Endothelial cell of umbilical vein (primary cell): ENCODE data around the gene ATG101. TPM values are rescaled to one million over a fixed set of nuclear protein-coding genes. Genes with fewer than 3 reads are reported as not detected.

Experiments used
- BruUV-seq: library from RNA; stranded (reverse); fragments of 400-500 nt; replicated peaks from 2 replicates; lab custom pipeline; 2021; lab: Mats Ljungman, UMichigan
- CTCF ChIA-PET: fragments of 300-600, 350-600 bp; sonication (Branson Sonifier 250); formaldehyde crosslinking; loops from one replicate; lab custom pipeline; 2021; ENCODE audit warnings: antibody characterized with exemption, inconsistent platforms; lab: Charles Lee
- POLR2A ChIA-PET: fragments of 300-600, 350-600 bp; sonication (Branson Sonifier 250); formaldehyde crosslinking; loops from one replicate; lab custom pipeline; 2021; ENCODE audit warnings: antibody characterized with exemption, inconsistent platforms; lab: Charles Lee
- DNase-seq: peaks from one replicate; pipeline ENCODE4 v3.0.0-alpha.2; 2011; ENCODE audit warnings: low read depth, low spot score
- FAIRE-seq: peaks from 2 replicates; lab custom pipeline; 2011; peaks lifted over from hg19 to GRCh38; lab: Jason Lieb, UNC
- H2AFZ ChIP-seq: 2 replicates; pipeline ENCODE4 v1.6.0; 2012; ENCODE audit warnings: low read depth, low read length, control low read depth, inconsistent platforms
- H3K27ac ChIP-seq: 2 replicates; pipeline ENCODE4 v1.5.1; 2011; ENCODE audit warnings: low read depth, mild to moderate bottlenecking, control low read depth, low read length, moderate library complexity; ENCODE audit not compliant: insufficient read depth
- H3K27me3 ChIP-seq, 2 experiments: 2 replicates each; pipeline versions ENCODE4 v1.6.0 to v1.6.1; 2011; ENCODE audit warnings: low read length in 2 of 2, mixed read lengths in 1 of 2; ENCODE audit not compliant: control insufficient read depth in 2 of 2, insufficient read depth in 2 of 2
- H3K36me3 ChIP-seq, 2 experiments: 2 replicates in 1 of 2; 3 replicates in 1 of 2; pipeline ENCODE4 v1.5.1; 2011; ENCODE audit warnings: low read length in 2 of 2, mild to moderate bottlenecking in 1 of 2, moderate library complexity in 1 of 2; ENCODE audit not compliant: control insufficient read depth in 2 of 2, insufficient read depth in 2 of 2; ENCODE audit errors: extremely low read depth in 1 of 2
- H3K4me1 ChIP-seq: 3 replicates; pipeline ENCODE4 v1.5.1; 2011; ENCODE audit warnings: mild to moderate bottlenecking, low read length; ENCODE audit not compliant: control insufficient read depth, insufficient read depth; ENCODE audit errors: extremely low read depth
- H3K4me2 ChIP-seq: 2 replicates; pipeline ENCODE4 v1.6.1; 2011; ENCODE audit warnings: low read length, control low read depth, mixed read lengths; ENCODE audit not compliant: insufficient read depth
- H3K4me3 ChIP-seq, 3 experiments: fragments of 200-600 bp in 1 of 3; sonication (generic), shearing (Covaris generic) in 1 of 3; replicated peaks in 1 of 3; 2 replicates each; pipeline ENCODE4 v1.5.1; 2011 to 2016; ENCODE audit warnings: control low read depth in 3 of 3, low read length in 3 of 3, mild to moderate bottlenecking in 2 of 3, inconsistent platforms in 1 of 3, low read depth in 1 of 3, moderate library complexity in 1 of 3; ENCODE audit not compliant: insufficient read depth in 1 of 3
- H3K79me2 ChIP-seq: 2 replicates; pipeline ENCODE4 v1.6.0; 2012; ENCODE audit warnings: low read length, inconsistent platforms; ENCODE audit not compliant: control insufficient read depth, insufficient read depth
- H3K9ac ChIP-seq: replicated peaks from 2 replicates; pipeline ENCODE3; 2011; ENCODE audit warnings: low read length, control low read depth; ENCODE audit not compliant: insufficient read depth; ENCODE audit errors: extremely low read depth
- H3K9me1 ChIP-seq: replicated peaks from 3 replicates; pipeline ENCODE4 v1.6.0; 2011; ENCODE audit warnings: mild to moderate bottlenecking, low read length; ENCODE audit not compliant: control insufficient read depth, insufficient read depth; ENCODE audit errors: extremely low read depth
- H3K9me3 ChIP-seq: replicated peaks from 2 replicates; pipeline ENCODE4 v1.5.1; 2012; ENCODE audit warnings: low read length, inconsistent platforms; ENCODE audit not compliant: control insufficient read depth, insufficient read depth
- H4K20me1 ChIP-seq: replicated peaks from 2 replicates; pipeline ENCODE3; 2011; ENCODE audit warnings: mild to moderate bottlenecking, low read length; ENCODE audit not compliant: control insufficient read depth, insufficient read depth; ENCODE audit errors: extremely low read depth
- CTCF ChIP-seq, 2 donors: IDR thresholded peaks; 1 replicate in 1 of 2; 2 replicates in 1 of 2; pipeline ENCODE4 v1.5.1; 2011; ENCODE audit warnings: low read length in 2 of 2, mild to moderate bottlenecking in 2 of 2, moderate library complexity in 2 of 2, control low read depth in 1 of 2, inconsistent platforms in 1 of 2, low read depth in 1 of 2; ENCODE audit not compliant: insufficient read depth in 1 of 2; ENCODE audit errors: extremely low read depth in 1 of 2
- EZH2 ChIP-seq: IDR thresholded peaks from 2 replicates; pipeline ENCODE4 v1.6.1; 2012; ENCODE audit warnings: borderline replicate concordance, low read depth, mild to moderate bottlenecking, moderate library complexity, low read length, inconsistent platforms; ENCODE audit not compliant: severe bottlenecking
- FOS ChIP-seq: IDR thresholded peaks from 2 replicates; pipeline ENCODE4 v1.6.1; 2011; ENCODE audit warnings: mild to moderate bottlenecking, low read length, moderate library complexity, borderline replicate concordance; ENCODE audit not compliant: insufficient read depth
- GATA2 ChIP-seq: IDR thresholded peaks from 2 replicates; pipeline ENCODE4 v1.7.0; 2011; ENCODE audit warnings: low read depth, mild to moderate bottlenecking, moderate library complexity, mixed read lengths, low read length; ENCODE audit not compliant: insufficient read length, insufficient read depth
- JUN ChIP-seq: IDR thresholded peaks from 2 replicates; pipeline ENCODE4 v1.6.1; 2011; ENCODE audit warnings: borderline replicate concordance, low read depth; ENCODE audit not compliant: insufficient read length, insufficient read depth
- MAX ChIP-seq: IDR thresholded peaks from 2 replicates; pipeline ENCODE4 v1.6.1; 2011; ENCODE audit not compliant: insufficient read depth, insufficient read length
- MYC ChIP-seq: IDR thresholded peaks from one replicate; pipeline ENCODE4 v1.6.1; 2011; ENCODE audit warnings: mild to moderate bottlenecking, low read depth, low read length
- POLR2A ChIP-seq: IDR thresholded peaks from 2 replicates; pipeline ENCODE4 v1.6.1; 2012; ENCODE audit warnings: low read depth, mild to moderate bottlenecking, control low read depth, low read length
- POLR2AphosphoS5 ChIP-seq: IDR thresholded peaks from 2 replicates; pipeline ENCODE4 v1.6.1; 2012; ENCODE audit warnings: low read depth, mild to moderate bottlenecking, control low read depth, low read length, moderate library complexity; ENCODE audit not compliant: insufficient read depth
- dilution Hi-C: fragments of 300-500 bp; cut with MboI; formaldehyde crosslinking; loops from one replicate; pipeline ENCODE4 v1.15.0; 2019; ENCODE audit warnings: low sequenced_read_pairs; ENCODE audit not compliant: extremely low pct_ligation_motif_present
- intact Hi-C: fragments of 100-400 bp; cut with micrococcal nuclease; formaldehyde crosslinking; loops from one replicate; pipeline ENCODE4 v1.10.0; 2022
- polyA plus RNA-seq, 4 experiments: library from polyadenylated mRNA; depleted of rRNA in 3 of 4; stranded (reverse) in 3 of 4; unstranded in 1 of 4; fragments of >200 nt; gene quantifications; 2 replicates each; pipeline versions ENCODE4 v1.2.1 to v1.2.3, GENCODE V29; 2011 to 2012; ENCODE audit warnings: missing spikeins in 1 of 4
- total RNA-seq: library from RNA; stranded (reverse); gene quantifications from 2 replicates; pipeline ENCODE4 v1.2.3, GENCODE V29; 2021

Gene ATG101
- total and polyA plus RNA-seq, 2 donors (not counting 3 experiments of a cell fraction or from before 2014, with no cell fraction given): 41.6 to 78.4 TPM

- BruUV-seq: no TSS peak
- DNase-seq (no peak), FAIRE-seq (no peak)
- POLR2A ChIA-PET: interaction anchor here (1.2 kb wide), 1 partner anchor 56 kb away, joined by 3 read pairs; no protein-coding TSS in a partner anchor
- CTCF ChIA-PET: interaction anchor here (0.8 to 12.8 kb wide), 6 partner anchors 8 to 55 kb away, joined by 4 to 452 read pairs (median 22); partner anchors contain the start of gene ATG101
- Histone ChIP-seq H3K9me1 (no peaks in the 10 kb centered on the region), H3K4me1 (peaks cover 5% of the 10 kb centered on the region), H3K36me3 (peaks cover 9 to 17% of the 10 kb centered on the region in 2 experiments), H3K4me2 (no peak overlapping the region), H3K4me3 (no peak overlapping the region), H2AFZ (no peak overlapping the region), H4K20me1 (no peaks in the 10 kb centered on the region), H3K9me3 (no peaks in the 10 kb centered on the region), H3K27ac (no peak overlapping the region), H3K79me2 (peaks cover under 1% of the 10 kb centered on the region), H3K9ac (no peak overlapping the region), H3K27me3 (no peaks in the 10 kb centered on the region)
- intact Hi-C loops (no loop called here), dilution Hi-C loops (no loop called here)
- TF ChIP-seq JUN (no peak), FOS (no peak)
Measured at GRCh38 chr12:52080403-52081251, 10.8 kb downstream of the ATG101 start.

- Histone ChIP-seq H3K9ac (no peak overlapping the region), H3K4me2 (no peak overlapping the region), H2AFZ (no peak overlapping the region), H3K79me2 (no peaks in the 10 kb centered on the region), H3K4me3 (no peak overlapping the region), H3K27me3 (no peaks in the 10 kb centered on the region), H4K20me1 (no peaks in the 10 kb centered on the region), H3K9me1 (no peaks in the 10 kb centered on the region), H3K9me3 (no peaks in the 10 kb centered on the region), H3K4me1 (peaks cover 5% of the 10 kb centered on the region), H3K27ac (no peak overlapping the region), H3K36me3 (peaks cover 7 to 17% of the 10 kb centered on the region in 2 experiments)
- BruUV-seq: no TSS peak
- FAIRE-seq (no peak), DNase-seq (no peak)
- ChIA-PET CTCF (interaction anchor here (0.8 to 12.8 kb wide), 6 partner anchors 9 to 55 kb away, joined by 4 to 452 read pairs (median 22); partner anchors contain the start of gene ATG101), POLR2A (interaction anchor here (1.2 to 1.9 kb wide), 2 partner anchors 56 to 75 kb away, joined by 3 to 7 read pairs; partner anchors contain the start of gene TAMALIN)
- intact Hi-C loops: no loop called here
- TF ChIP-seq EZH2 (no peak), FOS (no peak), POLR2AphosphoS5 (no peak), MYC (no peak), CTCF (IDR thresholded peaks at IDR 0.05; ENCODE audit: extremely low read depth in 1 of 2, insufficient read depth in 1 of 2, low read depth in 1 of 2, low read length in 2 of 2) (no peak), MAX (no peak), JUN (no peak), POLR2A (no peak), GATA2 (no peak)
- dilution Hi-C loops: no loop called here
Measured at GRCh38 chr12:52081263-52081733, 11.5 kb downstream of the ATG101 start.
